ENCODE data around the gene ADIPOR1.
"Not testable (repeated sequence)": the region's sequence is repeated elsewhere in the genome, so short reads cannot be mapped to it uniquely, and the experiment has no call there.

ADIPOR1 gene

GRCh38 chr1:202940561-202940960, 17.6 kb downstream of the ADIPOR1 start:
- in situ Hi-C loops (cut with HindIII; ENCODE audit: low pct_ligation_motif_present, low sequenced_read_pairs) = no loop called here
- H3K4me3 ChIP-seq (ENCODE audit: low read depth, low read length) = no peak overlapping the region
- no peak for TF ChIP-seq CTCF (IDR thresholded peaks at IDR 0.05; ENCODE audit: low read depth, low read length, missing control alignments)
- peaks cover 47% of the 10 kb centered on the region for H3K36me3 ChIP-seq (replicated peaks)
- no peaks in the 10 kb centered on the region for H3K27me3 ChIP-seq (replicated peaks)
- DNase-seq = no peak
- H3K27ac ChIP-seq = no peak overlapping the region

- TF ChIP-seq CTCF (IDR thresholded peaks at IDR 0.05; ENCODE audit: low read depth, low read length, missing control alignments) = no peak
- H3K27ac ChIP-seq = no peak overlapping the region
- in situ Hi-C loops (cut with HindIII; ENCODE audit: low pct_ligation_motif_present, low sequenced_read_pairs) = no loop called here
- no peak for DNase-seq
- H3K36me3 ChIP-seq (replicated peaks) = peaks cover 28% of the 10 kb centered on the region
- no peak overlapping the region for H3K4me3 ChIP-seq (ENCODE audit: low read depth, low read length)
- no peaks in the 10 kb centered on the region for H3K27me3 ChIP-seq (replicated peaks)
Measured at GRCh38 chr1:202938287-202938925, 19.7 kb downstream of the ADIPOR1 start.

- H3K27ac ChIP-seq; DNase-seq; H3K4me3 ChIP-seq (ENCODE audit: low read depth, low read length); H3K27me3 ChIP-seq (replicated peaks); in situ Hi-C loops (cut with HindIII; ENCODE audit: low pct_ligation_motif_present, low sequenced_read_pairs): not testable (repeated sequence)
- peaks cover 13% of the 10 kb centered on the region for H3K36me3 ChIP-seq (replicated peaks)
Measured at GRCh38 chr1:202936409-202936808, 21.7 kb downstream of the ADIPOR1 start.

GRCh38 chr1:202935844-202936243, 22.3 kb downstream of the ADIPOR1 start:
- no peak for TF ChIP-seq CTCF (IDR thresholded peaks at IDR 0.05; ENCODE audit: low read depth, low read length, missing control alignments)
- Histone ChIP-seq H3K4me3 (ENCODE audit: low read depth, low read length) (no peak overlapping the region), H3K27ac (no peak overlapping the region), H3K27me3 (replicated peaks) (no peaks in the 10 kb centered on the region), H3K36me3 (replicated peaks) (peaks cover 8% of the 10 kb centered on the region)
- no peak for DNase-seq
- in situ Hi-C loops (cut with HindIII; ENCODE audit: low pct_ligation_motif_present, low sequenced_read_pairs) = no loop called here

GRCh38 chr1:202934755-202935154, 23.4 kb downstream of the ADIPOR1 start:
- in situ Hi-C loops (cut with HindIII; ENCODE audit: low pct_ligation_motif_present, low sequenced_read_pairs) = no loop called here
- TF ChIP-seq CTCF (IDR thresholded peaks at IDR 0.05; ENCODE audit: low read depth, low read length, missing control alignments) = no peak
- Histone ChIP-seq H3K36me3 (replicated peaks) (no peaks in the 10 kb centered on the region), H3K27ac (no peak overlapping the region), H3K27me3 (replicated peaks) (no peaks in the 10 kb centered on the region), H3K4me3 (ENCODE audit: low read depth, low read length) (no peak overlapping the region)
- DNase-seq = no peak

- Histone ChIP-seq H3K27me3 (replicated peaks) (no peaks in the 10 kb centered on the region), H3K4me3 (ENCODE audit: low read depth, low read length) (no peak overlapping the region), H3K36me3 (replicated peaks) (no peaks in the 10 kb centered on the region), H3K27ac (no peak overlapping the region)
- TF ChIP-seq CTCF (IDR thresholded peaks at IDR 0.05; ENCODE audit: low read depth, low read length, missing control alignments) = no peak
- in situ Hi-C loops (cut with HindIII; ENCODE audit: low pct_ligation_motif_present, low sequenced_read_pairs) = no loop called here
- DNase-seq = no peak
Measured at GRCh38 chr1:202932476-202932875, 25.6 kb downstream of the ADIPOR1 start.

Measured in brain microvascular endothelial cell (primary cell).